Activated CD4-positive, alpha-beta T cell treated with anti-CD3 and anti-CD28 coated beads for 1 hour (primary cell): ENCODE measurements around the gene AVPR2.

ENCODE experiments used
- DNase-seq: peaks from one replicate; pipeline ENCODE4 v3.0.0-alpha.2; 2020

The AVPR2 gene

GRCh38 chrX:153934762-153935325, 30.4 kb downstream of the AVPR2 start, which contains the start of gene NAA10:
Gene NAA10 (minus strand): TSS chrX:153935037. CDS start chrX:153934904, 133 bp downstream.
- no peak for DNase-seq

DNA sequence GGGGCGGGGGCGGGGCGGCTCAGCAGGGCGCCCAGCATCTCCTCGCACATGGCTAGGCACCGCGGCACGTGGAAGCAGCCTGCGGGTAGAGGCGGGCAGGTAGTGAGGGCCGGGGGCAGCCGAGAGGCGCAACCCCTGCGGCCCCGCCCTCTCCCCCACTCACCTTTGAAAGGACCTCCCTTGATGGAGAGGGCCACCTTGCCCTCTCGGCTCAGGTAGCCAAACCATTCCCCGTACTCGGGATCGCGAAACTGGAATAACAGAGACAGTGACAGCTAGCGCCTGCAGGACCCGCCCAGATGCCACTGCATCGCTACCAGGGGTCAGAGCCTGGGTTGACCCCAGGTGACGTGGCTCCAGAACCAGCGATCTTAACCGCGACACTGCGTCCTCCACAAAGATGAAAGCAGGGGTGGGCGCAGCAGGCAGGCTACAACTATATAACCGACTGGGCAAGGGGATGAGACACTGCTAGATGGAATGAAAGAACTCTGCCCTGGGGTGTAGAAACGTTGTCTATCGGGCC, 30.9 kb downstream of the AVPR2 start:
- no peak for DNase-seq

DNA sequence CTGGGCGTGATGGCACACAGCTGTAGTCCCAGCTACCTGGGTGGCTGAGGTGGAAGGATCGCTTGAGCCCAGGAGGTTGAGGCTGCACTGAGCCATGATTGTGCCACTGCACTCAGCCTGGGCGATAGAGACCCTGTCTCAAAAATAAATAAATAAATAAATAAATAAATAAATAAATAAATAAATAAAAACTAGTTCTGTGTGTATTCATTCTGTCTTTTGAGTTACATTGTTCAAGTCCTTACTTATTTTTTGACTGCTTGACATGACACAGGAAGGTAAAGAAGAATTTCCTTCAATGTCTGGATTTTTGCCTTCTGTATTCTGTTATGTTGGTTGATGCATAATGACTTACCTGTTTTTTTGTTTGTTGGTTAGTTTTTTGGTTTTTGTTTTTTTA, 32.6 kb downstream of the AVPR2 start:
- DNase-seq = no peak

- DNase-seq = no peak
These were observed 33.8 kb downstream of the AVPR2 start for GRCh38 chrX:153938226-153938786.

- no peak for DNase-seq
These were observed 35.1 kb downstream of the AVPR2 start for GRCh38 chrX:153939573-153939972.

GRCh38 chrX:153941336-153942252, 37.1 kb downstream of the AVPR2 start:
- no peak for DNase-seq

- no peak for DNase-seq
These were observed 39.8 kb downstream of the AVPR2 start, which contains the start of gene RENBP for GRCh38 chrX:153944140-153944799. Gene RENBP (minus strand): TSS chrX:153944643. CDS start chrX:153944610, 33 bp downstream.

- no peak for DNase-seq
These were observed 40.3 kb downstream of the AVPR2 start for GRCh38 chrX:153944800-153945150.

DNA sequence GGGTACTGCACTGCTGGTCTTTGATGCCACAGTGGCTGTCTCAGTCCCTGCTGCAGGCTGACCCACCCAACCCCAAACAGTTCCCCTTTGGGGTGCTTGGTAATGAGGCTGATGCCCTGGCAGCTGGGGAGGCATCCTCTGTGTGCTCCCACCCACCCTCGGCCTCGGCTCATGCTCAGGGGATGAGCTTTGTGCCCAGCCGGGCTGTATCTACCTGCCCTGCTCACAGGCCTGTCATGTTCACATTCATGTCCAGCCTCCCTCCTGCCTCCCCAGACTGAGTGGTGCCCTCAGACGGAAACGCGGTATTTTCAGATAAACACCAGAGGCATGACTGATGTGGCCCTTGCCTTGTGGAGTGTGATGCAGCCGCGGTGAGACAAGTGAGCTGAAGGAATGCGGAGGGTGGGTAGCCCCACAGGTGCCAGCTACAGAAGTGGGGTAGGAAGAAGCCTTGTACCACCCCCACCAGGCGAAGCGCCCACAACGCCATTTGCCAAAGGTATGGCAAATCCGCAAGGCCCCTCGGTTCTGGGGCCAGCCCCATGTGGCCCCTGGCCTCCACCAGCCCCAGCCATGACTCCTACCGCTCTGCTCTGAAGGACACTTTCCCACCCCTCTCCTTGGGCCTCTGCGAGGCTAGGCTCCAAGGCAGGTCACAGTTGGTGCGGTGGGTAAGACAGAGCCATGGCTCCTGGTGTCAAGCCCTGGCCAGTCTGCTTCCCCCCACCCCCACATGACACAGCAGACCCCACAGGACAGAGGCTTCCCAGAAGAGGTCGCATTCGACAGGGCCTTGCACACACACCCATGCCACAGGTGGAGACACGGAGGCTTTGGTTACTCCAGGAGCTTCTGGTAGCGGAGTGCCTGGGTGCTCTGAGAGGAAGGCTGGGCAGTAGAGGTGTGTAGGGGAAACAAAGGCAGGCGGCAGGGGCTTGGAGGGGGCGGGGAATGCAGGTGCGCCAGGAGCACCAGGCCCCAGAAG, 41.8 kb downstream of the AVPR2 start:
- DNase-seq = no peak

DNA sequence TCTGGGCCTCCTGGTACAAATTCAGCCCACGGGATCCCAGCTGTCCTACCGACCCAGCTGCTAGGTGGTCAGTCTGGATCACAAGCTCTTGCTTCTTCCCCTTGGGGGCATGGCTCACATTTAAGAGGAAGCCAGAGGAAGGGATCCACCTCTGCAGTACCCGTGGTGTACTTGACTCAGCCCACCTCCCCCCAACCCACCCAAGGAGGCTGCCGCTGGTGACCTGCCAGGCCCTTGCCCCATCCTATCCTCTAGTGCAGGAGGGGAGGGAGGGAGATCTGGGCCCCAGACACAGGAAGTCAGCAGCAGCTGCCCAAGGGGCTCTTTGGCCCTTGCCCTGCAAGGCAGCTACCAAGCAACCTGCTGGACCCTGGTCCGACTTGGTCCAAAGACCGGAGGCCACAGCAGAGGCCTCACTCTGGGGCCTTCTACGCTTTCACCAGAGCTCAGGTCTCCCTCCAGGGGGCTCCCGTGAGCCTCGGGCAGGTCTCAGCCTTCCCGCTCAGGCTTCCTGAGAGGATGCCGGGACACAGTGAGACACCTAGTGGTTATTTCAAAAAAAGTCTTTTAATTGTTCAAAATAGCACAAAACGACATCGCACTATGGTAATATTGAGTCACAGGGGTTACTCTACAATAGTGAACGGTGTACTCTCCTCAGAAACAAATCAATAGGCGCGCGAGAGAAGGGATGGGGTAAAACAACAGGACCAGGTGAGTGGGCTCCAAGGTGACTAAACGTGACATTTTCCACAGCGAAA, 42.7 kb downstream of the AVPR2 start:
- DNase-seq = peak; percentile 66

DNA sequence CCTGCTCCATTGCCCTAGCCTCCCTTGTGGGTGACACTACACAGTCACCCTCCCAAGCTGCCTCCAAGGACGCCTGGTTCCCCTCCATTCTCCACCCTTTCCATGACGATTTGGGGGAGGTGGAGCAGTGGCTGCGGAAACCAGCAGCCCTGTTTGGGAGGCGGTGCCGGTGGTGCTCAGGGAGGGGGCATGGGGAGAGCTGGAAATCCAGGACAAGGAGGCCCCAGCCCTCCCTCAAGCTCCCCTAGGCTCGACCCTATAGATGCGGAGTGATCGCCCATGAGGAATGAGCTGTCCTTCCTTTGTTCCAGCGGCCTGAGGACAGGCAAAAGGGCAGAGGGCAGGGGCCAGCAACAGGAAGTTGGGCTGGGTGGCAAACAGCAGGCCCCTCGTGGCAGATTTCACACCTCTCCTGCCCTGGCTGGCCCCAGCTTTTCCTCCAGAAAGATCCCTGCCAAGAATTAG, 43.6 kb downstream of the AVPR2 start:
- no peak for DNase-seq

DNA sequence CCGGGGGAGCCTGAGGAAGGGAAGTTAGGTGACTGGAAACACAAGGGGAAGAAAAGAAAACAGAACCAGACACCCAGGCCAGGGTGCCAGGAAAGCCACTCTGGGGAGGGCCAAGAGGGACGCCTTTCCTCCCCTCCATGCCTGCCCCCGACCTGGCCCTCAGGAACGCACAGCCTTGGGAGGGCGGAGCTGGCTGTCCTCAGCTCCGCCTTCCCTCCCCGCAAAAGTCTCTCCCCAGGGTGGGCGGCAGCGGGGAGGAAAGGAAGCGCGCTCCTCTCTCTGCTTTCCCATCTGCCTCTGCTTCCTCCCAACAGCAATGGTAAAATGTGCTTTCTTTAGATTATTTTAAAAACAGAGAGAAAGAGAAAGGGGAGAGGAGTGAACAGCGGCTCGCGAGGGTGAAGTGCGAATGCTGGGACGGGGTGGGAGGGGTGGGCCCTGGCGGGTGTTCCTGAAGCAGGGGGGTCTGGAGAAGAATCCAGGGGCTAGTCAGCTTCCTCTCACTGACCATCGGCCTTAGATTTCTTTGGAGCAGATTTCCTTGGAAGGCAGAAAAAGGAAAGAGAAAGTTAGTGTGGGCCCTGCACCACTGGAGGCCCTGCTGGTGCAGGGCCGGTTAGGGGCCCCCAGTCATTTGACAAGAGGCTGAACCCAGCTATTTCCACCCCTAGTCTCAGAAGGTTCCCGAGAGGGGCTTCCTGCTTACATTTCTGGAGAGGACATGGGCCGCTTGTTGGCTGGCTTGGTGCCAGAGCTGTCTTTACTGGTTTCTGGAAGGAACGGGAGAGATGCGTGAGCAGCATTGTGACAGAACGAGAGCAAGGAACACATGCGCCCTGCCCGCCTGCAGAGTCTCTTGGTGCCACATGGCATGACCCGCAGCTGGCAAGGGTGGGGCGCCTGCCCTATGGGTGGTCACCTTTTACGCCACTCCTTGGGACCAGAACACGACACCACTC, 44.7 kb downstream of the AVPR2 start:
- no peak for DNase-seq

GRCh38 chrX:153950127-153950526, 45.7 kb downstream of the AVPR2 start:
- DNase-seq = no peak

GRCh38 chrX:153951683-153952372, 47.4 kb downstream of the AVPR2 start:
- DNase-seq = no peak

DNA sequence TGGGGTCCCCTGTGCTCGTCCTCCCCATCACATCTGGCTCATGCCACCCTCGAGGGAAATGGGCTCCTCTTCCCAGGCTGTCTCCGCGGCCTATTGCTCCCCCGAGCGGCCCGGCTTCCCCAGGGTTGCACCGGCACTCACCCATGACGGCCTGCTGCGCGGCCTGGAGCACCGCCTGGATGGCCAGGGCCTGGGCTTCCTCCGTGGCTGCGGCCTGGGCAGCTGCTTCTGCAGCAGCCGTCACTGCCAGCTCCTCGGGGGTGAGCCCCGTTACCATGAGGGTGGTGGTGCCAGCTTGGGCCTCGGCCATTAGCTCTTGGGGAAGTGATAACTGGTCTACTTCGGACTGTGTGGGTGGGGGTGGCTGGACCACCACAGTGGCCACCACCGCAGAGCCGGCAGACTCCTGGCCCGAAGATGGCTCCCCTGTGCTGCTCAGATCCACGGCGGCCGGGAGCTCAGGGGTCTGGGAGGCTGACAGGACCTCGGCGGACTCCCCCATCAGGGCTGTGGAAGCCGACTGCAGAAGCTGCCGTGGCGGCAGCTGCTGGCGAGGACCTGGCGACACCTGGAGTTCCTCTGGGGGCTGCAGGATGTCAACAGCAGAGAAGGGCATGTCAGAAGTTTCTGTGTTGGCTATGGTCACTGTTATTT, 48.0 kb downstream of the AVPR2 start:
- no peak for DNase-seq

GRCh38 chrX:153953342-153953830, 48.9 kb downstream of the AVPR2 start:
- DNase-seq = peak; percentile 63

- DNase-seq = no peak
These were observed 49.6 kb downstream of the AVPR2 start for GRCh38 chrX:153953892-153954557.
